ENCODE measurements around the gene AFF1.

DNA sequence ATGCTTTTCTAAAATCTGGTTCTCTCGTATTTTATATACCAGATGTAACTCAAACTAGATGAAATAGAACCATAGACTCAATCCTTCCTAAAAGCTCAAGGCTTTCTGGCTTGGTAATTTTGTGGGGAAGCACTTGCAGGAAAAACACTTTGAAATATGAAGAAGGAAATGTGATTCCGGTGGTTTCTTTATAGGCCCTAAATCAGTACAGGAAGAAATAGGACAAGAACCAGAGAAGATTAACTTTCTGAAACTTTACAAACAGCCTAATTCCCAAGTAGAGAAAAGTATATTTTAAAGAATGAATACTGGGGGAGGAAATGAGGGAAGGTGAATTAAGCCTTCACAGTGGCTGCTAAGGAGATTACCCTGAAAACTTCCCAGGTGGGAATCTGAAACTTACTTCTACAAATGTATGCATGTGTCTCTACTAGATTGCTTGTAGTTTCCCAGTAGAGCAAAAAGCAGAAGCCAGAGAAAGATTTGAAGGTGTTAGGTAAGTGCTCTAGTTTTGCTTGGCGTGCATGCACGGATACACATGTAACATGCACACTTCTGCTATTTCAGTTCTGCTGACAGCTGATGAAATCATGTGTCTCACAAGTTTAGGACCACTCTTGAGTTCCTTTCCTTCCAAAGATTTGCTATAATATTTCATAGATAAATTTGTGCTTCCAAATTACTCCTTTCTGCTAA is 92.1 kb downstream of the AFF1 start:
- TF ChIP-seq, protein P1, sequence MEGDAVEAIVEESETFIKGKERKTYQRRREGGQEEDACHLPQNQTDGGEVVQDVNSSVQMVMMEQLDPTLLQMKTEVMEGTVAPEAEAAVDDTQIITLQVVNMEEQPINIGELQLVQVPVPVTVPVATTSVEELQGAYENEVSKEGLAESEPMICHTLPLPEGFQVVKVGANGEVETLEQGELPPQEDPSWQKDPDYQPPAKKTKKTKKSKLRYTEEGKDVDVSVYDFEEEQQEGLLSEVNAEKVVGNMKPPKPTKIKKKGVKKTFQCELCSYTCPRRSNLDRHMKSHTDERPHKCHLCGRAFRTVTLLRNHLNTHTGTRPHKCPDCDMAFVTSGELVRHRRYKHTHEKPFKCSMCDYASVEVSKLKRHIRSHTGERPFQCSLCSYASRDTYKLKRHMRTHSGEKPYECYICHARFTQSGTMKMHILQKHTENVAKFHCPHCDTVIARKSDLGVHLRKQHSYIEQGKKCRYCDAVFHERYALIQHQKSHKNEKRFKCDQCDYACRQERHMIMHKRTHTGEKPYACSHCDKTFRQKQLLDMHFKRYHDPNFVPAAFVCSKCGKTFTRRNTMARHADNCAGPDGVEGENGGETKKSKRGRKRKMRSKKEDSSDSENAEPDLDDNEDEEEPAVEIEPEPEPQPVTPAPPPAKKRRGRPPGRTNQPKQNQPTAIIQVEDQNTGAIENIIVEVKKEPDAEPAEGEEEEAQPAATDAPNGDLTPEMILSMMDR (IDR thresholded peaks at IDR 0.05) = no peak
- TF ChIP-seq POLR2A (IDR thresholded peaks at IDR 0.05) = no peak

Measured in thyroid gland (tissue), 4 donors.